Activated effector memory CD4-positive, alpha-beta T cell treated with Interleukin-2 at 50 U/mL for 16 hours (primary cell): ENCODE results near the gene TOMM70.
A peak's percentile ranks its signal among the peaks of the same experiment; 100 is the strongest.

Experiments
- DNase-seq: peaks from one replicate; pipeline ENCODE4 v3.0.0-alpha.2; 2020

TOMM70 gene

GRCh38 chr3:100411091-100411982, 10.4 kb upstream of the TOMM70 start:
- DNase-seq, result no peak

GRCh38 chr3:100407977-100408532, 7.2 kb upstream of the TOMM70 start:
- DNase-seq, result no peak

GRCh38 chr3:100407164-100407563, 6.3 kb upstream of the TOMM70 start:
- no peak for DNase-seq

GRCh38 chr3:100404250-100404548, 3.3 kb upstream of the TOMM70 start:
- DNase-seq, result no peak

- no peak for DNase-seq
Measured at GRCh38 chr3:100403362-100404249, 2.7 kb upstream of the TOMM70 start.

GRCh38 chr3:100402891-100403290, 2.0 kb upstream of the TOMM70 start:
- DNase-seq, result no peak

GRCh38 chr3:100402256-100402655, 1.4 kb upstream of the TOMM70 start:
- no peak for DNase-seq

GRCh38 chr3:100401674-100402041, 769 bp upstream of the TOMM70 start:
- no peak for DNase-seq

GRCh38 chr3:100400419-100400779, 490 bp downstream of the TOMM70 start:
- peak; percentile 16 for DNase-seq

GRCh38 chr3:100399341-100400071, 1.4 kb downstream of the TOMM70 start:
- DNase-seq, result no peak

GRCh38 chr3:100396967-100397366, 3.9 kb downstream of the TOMM70 start:
- no peak for DNase-seq

- DNase-seq, result no peak
Measured at GRCh38 chr3:100395679-100396431, 5.0 kb downstream of the TOMM70 start.

GRCh38 chr3:100389025-100389424, 11.9 kb downstream of the TOMM70 start:
- DNase-seq, result no peak

- DNase-seq, result no peak
Measured at GRCh38 chr3:100386437-100387074, 14.3 kb downstream of the TOMM70 start.

- no peak for DNase-seq
Measured at GRCh38 chr3:100384733-100385525, 16.0 kb downstream of the TOMM70 start.

GRCh38 chr3:100376301-100376700, 24.6 kb downstream of the TOMM70 start:
- DNase-seq, result no peak

GRCh38 chr3:100374521-100374920, 26.4 kb downstream of the TOMM70 start:
- DNase-seq, result no peak

- DNase-seq, result no peak
Measured at GRCh38 chr3:100370756-100371155, 30.1 kb downstream of the TOMM70 start.

- DNase-seq, result no peak
Measured at GRCh38 chr3:100368441-100368840, 32.4 kb downstream of the TOMM70 start.

- DNase-seq, result no peak
Measured at GRCh38 chr3:100366424-100366823, 34.5 kb downstream of the TOMM70 start.

GRCh38 chr3:100364421-100364820, 36.5 kb downstream of the TOMM70 start:
- no peak for DNase-seq
